Stimulated activated CD4-positive, alpha-beta T cell treated with anti-CD3 and anti-CD28 coated beads, TNF-alpha, amount 100 ng/mL, for 4 hours (primary cell): ENCODE results near the gene FAM186B.
A peak's percentile ranks its signal among the peaks of the same experiment; 100 is the strongest.
"Not testable (repeated sequence)": the region's sequence is repeated elsewhere in the genome, so short reads cannot be mapped to it uniquely, and the experiment has no call there.

Source experiments
- DNase-seq, 3 experiments: peaks; one replicate each; pipeline ENCODE4 v3.0.0-alpha.2; 2020; ENCODE audit warnings: low read depth in 3 of 3

Gene FAM186B

GRCh38 chr12:49605539-49605938, at the start of gene FAM186B:
Gene FAM186B (minus strand): TSS chr12:49605639. CDS start chr12:49605477, 162 bp downstream.
- DNase-seq: not testable (repeated sequence)

- no peak for DNase-seq
These were observed 49.3 kb upstream of the FAM186B start for GRCh38 chr12:49654715-49655114.

- no peak for DNase-seq
These were observed 47.6 kb upstream of the FAM186B start for GRCh38 chr12:49652921-49653520.

- DNase-seq: no peak
These were observed 46.4 kb upstream of the FAM186B start for GRCh38 chr12:49651855-49652254.

- no peak for DNase-seq
These were observed 44.5 kb upstream of the FAM186B start for GRCh38 chr12:49649892-49650291.

- no peak for DNase-seq
These were observed 44.0 kb upstream of the FAM186B start for GRCh38 chr12:49649445-49649844.

GRCh38 chr12:49648712-49649003, 43.2 kb upstream of the FAM186B start:
- DNase-seq: no peak

- no peak for DNase-seq
These were observed 42.6 kb upstream of the FAM186B start for GRCh38 chr12:49647827-49648711.

GRCh38 chr12:49646871-49647654, 41.6 kb upstream of the FAM186B start:
- no peak for DNase-seq

GRCh38 chr12:49646331-49646830, 40.9 kb upstream of the FAM186B start:
- DNase-seq: no peak

- DNase-seq: no peak
These were observed 40.0 kb upstream of the FAM186B start for GRCh38 chr12:49645146-49646039.

- peak; percentile 54 to 71 (median 65) for DNase-seq
These were observed 39.2 kb upstream of the FAM186B start for GRCh38 chr12:49644620-49644994.

- no peak for DNase-seq
These were observed 38.7 kb upstream of the FAM186B start for GRCh38 chr12:49643961-49644619.

- DNase-seq: no peak
These were observed 37.7 kb upstream of the FAM186B start for GRCh38 chr12:49643135-49643534.

- DNase-seq: no peak
These were observed 36.9 kb upstream of the FAM186B start for GRCh38 chr12:49642370-49642802.

GRCh38 chr12:49641748-49642369, 36.4 kb upstream of the FAM186B start:
- DNase-seq: no peak

GRCh38 chr12:49636979-49637755, 31.7 kb upstream of the FAM186B start:
- DNase-seq: no peak

- DNase-seq: no peak
These were observed 31.1 kb upstream of the FAM186B start for GRCh38 chr12:49636574-49636973.

GRCh38 chr12:49635656-49636055, 30.2 kb upstream of the FAM186B start:
- DNase-seq: no peak

GRCh38 chr12:49635036-49635435, 29.6 kb upstream of the FAM186B start:
- DNase-seq: no peak
